HG03460 (cell line): ENCODE data around the gene LAIR1.
"Not testable (repeated sequence)": the region's sequence is repeated elsewhere in the genome, so short reads cannot be mapped to it uniquely, and the experiment has no call there.

Experiments used
- ATAC-seq: cut with Tn5 transposase; IDR thresholded peaks from one replicate; pipeline ENCODE4 v1.9.1; 2021; ENCODE audit not compliant: unreplicated experiment

The LAIR1 gene

GRCh38 chr19:54379187-54379678 is 14.5 kb upstream of the LAIR1 start:
- no peak for ATAC-seq

- ATAC-seq, result no peak
Observed at GRCh38 chr19:54376610-54377285, 12.0 kb upstream of the LAIR1 start.

DNA sequence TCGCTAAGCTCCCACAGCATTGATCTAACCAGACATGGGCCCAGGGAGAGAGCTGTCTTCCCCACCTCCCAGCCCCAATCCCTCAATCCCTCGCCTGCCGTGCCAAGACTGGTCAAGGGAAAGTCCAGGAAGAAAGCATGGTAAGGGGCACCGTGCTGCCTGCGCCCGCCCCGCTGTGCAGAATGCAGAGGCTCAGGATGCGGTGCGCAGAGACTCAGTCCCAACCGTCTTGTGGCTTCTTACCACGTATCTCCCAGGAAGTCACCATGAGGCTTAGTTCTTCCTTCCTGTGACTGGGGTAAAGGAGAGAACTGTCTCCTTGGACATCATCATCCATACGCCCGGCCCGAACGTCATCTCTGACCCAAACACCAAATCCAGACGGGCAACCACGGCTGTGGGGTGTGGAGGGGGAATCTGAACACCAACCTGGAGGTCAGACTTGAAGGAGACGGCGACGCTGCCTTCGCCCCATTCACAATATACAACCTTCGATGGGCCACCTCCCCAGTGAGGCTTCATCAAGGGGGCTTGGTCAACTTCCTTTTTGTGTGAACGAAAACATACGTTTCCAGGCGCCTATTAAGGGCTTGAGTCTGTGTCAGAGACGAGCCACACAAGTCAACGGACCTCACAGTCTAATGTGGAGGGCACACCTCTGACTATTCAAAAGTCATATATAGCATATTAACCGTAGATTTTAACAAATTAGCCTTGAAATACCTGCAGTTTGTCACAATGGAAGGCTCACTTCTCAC is 10.6 kb upstream of the LAIR1 start:
- not testable (repeated sequence) for ATAC-seq

GRCh38 chr19:54373781-54374631 is 9.3 kb upstream of the LAIR1 start:
- ATAC-seq, result no peak

DNA sequence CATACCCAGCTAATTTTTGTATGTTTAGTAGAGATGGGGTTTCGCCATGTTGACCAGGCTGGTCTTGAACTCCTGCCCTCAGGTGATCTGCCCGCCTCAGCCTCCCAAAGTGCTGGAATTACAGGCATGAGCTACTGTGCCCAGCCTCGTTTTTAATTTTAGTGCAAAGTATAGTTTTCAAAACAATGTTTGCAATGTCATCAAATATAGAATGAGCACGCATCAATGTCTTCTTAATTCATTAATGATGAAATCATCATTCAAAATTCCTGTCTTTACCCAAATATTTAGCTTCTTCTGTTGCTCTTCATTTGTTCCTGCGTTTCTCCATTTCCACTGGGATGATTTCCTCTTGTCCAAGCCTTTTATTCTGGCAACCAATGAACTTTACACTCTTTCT is 6.7 kb upstream of the LAIR1 start:
- ATAC-seq, result not testable (repeated sequence)

- ATAC-seq, result not testable (repeated sequence)
Observed at GRCh38 chr19:54370434-54370796, 5.7 kb upstream of the LAIR1 start.

DNA sequence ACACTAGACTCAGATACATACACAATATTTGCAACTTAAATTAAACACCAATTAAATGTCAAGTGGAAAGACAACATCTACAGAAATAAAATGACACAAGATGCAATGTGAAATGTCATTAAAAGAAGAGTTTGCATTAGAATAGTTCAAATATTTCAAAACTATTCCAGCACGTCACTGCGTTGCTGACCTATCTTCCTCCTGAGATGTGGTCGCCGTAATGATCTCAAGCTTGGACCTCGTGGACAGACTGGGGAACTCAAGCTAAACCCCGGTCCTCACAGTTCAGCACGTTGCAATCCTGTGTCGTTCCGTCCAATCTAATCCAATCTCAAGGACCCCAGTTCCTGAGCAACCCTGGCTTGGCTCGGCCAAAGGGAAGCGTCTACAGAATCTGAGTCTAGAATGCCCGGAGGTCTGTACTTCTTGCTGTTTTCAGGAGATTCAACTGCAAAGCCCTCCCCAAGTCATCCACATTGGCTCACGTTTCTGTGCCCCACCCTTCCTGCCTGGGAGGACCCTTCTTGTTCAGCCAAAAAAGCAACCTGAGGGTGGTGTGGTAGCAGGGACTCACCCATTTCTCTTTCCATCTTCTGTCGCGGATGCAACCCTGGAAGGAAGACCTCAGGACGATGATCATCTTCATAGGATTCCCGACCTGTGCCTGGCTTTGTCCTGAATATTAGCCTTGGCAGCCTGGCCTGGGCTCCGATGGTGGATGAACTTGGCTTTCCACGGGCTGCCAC is 5.1 kb upstream of the LAIR1 start:
- not testable (repeated sequence) for ATAC-seq

- ATAC-seq, result no peak
Observed at GRCh38 chr19:54369082-54369687, 4.5 kb upstream of the LAIR1 start.

DNA sequence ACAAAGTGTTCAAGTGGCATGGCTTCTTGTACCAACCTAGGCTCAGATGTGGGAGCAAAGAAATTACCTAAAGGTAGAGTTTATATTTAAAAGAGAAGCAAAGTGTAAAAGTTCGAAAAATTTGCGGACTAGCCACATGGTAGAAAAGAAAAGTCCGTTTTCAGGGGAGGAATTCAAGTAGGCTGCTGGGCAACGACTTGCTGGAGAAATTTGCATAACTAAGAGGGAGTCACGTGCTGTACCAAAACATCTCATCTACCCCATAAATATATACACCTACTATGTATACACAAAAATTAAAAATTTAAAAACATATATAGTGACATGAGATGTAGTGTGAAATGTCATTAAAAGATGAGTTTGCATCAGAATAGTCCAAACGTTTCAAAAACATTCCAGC is 2.1 kb upstream of the LAIR1 start:
- ATAC-seq, result no peak

- not testable (repeated sequence) for ATAC-seq
Observed at GRCh38 chr19:54365798-54366197, 1.1 kb upstream of the LAIR1 start.

- not testable (repeated sequence) for ATAC-seq
Observed at GRCh38 chr19:54361680-54362422, 2.9 kb downstream of the LAIR1 start.

DNA sequence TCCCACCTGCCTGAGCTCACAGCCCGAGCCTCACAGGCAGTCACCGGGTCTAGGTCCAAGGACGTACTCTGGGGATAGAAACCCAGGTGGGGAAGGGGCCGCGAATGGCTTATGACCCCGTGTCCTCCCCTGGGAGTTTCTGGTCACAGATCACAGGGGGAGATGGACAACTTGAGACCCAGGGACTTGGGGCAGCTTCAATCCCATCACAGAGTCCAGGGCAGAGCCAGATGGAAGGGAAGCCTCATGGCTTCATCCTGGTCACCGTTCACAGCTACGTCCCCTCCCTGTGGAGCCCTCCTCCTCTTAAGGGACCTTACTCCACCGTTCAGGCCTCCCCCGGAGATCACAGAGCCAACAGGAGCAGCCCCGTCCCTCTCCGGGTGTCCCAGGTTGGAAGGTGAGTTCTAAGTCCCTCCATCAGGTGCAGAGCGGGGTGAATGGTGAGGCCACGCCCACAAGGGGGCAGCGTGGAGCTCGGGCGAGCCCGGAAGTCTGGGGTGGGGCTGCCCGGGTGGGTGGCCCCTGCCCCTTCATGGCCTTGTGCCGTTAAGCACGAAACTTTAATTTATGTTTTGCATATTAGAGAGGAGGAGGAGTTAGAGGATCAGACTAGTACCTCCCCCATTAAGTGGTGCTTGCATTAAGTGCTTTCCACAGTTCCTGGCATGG is 5.4 kb downstream of the LAIR1 start:
- ATAC-seq, result peak; percentile 57

DNA sequence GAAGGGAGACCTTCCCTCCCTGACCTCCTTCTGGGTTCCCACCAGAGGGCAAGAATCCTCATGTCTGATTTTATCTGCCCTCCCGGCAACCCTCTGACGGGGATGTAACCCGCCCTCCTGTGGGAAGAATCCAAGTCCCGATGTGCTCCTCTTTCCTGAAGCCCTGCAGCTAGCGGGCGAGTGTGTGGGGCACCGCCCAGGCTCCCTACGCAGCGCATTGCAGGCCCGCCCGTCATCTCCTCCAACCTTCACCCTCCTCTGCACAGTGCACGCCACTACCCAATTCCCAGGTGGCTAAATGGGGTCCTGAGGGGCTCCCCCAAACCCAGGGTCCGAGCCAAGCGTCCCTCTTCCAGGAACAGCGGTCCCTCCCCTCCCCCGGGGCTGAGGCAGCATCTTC is 7.3 kb downstream of the LAIR1 start:
- ATAC-seq, result no peak

DNA sequence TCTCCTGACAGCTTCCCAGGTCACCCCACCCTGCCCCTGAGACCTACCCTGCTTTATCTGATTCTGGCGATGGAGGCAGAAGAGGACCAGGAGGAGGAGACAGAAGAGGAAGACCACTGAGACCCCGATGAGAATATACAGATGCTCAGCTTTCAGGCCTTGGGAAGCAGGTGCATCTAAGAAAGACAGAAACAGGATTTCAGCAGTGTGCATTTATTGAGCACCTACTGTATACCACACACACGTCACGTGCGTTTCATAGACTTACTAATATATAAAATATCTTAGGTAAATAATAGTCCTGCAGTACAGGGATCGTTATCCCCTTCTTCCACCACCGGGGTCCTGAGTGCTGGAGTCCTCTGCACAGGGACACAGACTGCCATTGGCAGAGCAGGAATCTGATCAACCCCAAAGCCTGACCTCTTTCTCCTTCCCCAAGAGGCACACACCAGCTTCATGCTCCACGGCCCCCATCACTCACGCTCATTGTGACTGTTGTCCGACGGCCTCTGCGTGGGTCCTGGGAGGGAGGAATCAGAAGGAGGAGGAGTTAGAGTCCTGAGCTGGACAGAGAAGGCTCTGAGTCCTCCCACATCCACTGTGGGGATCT is 8.2 kb downstream of the LAIR1 start:
- ATAC-seq, result no peak

DNA sequence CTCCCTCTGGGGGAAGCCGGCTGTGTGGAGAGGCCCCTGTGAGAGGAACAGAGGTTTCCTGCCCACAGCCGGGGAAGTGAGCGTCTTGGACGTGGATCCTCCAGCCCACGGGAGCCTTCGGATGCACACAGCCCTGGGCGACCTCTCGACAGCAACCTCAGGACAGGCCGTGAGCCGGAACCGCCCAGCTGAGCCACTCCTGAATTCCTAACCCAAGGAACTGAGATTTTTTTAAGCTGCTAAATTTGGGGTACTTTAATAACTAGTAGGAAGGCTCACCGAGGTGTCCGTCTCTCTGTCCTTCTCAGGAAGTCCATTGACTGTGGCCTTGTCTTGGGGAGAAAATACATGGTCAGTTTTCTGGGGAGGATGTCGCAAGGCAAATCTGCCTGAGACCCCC is 9.1 kb downstream of the LAIR1 start:
- no peak for ATAC-seq

DNA sequence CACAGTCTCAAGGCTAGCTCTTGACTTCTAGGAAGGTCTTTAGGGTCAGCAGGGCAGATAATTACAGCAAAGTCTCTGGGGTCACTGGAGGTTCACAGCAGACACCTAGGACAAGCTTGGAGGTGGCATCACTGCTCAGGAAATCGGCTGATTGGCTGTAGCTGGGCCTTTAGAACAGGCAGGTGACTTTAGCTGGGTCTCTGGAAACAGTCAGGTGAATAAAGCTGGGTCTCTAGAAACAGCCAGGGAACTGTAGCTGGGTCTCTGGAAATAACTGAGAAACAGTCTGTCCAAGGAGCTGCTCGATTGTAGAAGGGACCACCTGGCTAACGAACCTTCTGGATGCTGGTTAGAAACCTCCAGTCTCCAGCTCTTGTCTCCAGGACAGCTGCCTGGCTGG is 10.0 kb downstream of the LAIR1 start:
- no peak for ATAC-seq

GRCh38 chr19:54352546-54352945 is 12.2 kb downstream of the LAIR1 start:
- ATAC-seq, result no peak

DNA sequence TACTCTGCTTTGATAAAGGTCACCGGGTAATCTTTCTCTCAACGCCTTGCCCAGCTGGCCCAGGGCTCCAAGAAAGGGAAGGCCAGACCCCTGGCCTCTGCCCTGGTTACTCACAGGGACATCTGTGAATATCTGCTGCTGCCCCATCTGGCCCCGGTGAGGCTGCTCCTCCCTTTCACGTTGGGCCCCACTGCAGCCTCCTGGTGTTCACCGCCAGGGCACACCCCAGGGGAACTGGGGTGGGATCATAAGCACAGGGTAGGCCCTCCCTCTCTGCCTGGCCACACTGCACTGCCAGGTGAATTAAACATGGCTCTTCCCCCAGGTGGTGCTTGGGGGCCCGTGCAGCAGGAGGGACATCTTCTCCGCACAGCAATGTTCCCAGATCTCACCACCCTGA is 12.7 kb downstream of the LAIR1 start:
- no peak for ATAC-seq

DNA sequence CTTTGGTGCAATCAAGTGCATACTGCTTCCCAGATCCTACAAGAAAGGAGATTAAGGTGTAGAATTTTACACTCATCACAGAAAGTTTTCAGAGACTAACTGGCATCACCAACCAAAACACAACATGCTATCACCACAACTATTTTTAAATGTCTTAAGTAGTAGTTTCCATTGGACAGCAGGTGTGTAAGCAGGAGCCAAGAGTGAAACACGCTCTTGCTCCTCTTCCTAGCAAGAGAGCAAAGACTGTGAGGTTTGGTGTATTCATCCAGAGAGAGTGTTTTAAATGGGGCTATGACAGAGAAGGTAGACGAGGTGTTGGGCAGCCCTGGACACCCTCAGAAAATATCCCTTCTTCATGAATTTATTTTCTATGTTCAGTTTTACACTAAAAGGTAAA is 13.3 kb downstream of the LAIR1 start:
- ATAC-seq, result no peak
